Measurements from ENCODE around the gene NOLC1. TPM values are rescaled to one million over a fixed set of nuclear protein-coding genes. Genes with fewer than 3 reads are reported as not detected.

NOLC1 gene
- total RNA-seq, 4 donors from 2014 or later, result 19.2 to 30.7 (median 22.0) TPM

DNA sequence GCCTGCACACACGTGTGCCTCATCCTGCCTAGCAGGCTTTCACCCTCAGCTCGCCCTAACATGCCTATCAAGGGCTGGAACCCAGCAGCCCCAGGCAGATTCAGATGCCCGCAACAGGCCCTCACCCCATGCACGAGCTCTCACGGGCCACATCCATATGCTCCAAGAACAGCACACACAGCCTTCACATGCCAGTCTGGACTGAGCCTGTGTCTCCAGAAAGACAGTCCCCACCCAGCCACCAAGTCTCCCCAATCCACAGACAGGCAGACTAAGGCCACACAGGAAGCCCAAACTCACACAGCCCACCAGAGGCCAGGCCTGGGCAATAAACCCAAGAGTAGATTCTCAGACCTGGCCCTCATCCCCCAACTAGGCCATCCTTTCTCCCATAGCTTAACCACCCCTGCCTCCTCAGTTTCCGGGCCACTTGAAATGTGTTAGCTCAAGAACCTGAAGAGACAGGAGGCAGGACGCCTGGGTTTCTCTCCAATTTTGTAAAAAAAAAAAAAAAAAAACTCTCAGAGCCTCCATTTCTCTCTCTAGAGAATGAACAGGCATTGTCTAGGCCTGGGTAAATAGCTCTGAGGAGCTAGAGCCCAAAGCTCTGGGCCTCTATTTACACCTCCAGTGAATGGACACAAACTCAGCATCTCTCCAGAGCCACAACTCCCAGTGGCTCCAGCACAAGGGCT, 38.8 kb upstream of the NOLC1 start:
- no peak for TF ChIP-seq CTCF (IDR thresholded peaks at IDR 0.05; ENCODE audit: low read depth)

DNA sequence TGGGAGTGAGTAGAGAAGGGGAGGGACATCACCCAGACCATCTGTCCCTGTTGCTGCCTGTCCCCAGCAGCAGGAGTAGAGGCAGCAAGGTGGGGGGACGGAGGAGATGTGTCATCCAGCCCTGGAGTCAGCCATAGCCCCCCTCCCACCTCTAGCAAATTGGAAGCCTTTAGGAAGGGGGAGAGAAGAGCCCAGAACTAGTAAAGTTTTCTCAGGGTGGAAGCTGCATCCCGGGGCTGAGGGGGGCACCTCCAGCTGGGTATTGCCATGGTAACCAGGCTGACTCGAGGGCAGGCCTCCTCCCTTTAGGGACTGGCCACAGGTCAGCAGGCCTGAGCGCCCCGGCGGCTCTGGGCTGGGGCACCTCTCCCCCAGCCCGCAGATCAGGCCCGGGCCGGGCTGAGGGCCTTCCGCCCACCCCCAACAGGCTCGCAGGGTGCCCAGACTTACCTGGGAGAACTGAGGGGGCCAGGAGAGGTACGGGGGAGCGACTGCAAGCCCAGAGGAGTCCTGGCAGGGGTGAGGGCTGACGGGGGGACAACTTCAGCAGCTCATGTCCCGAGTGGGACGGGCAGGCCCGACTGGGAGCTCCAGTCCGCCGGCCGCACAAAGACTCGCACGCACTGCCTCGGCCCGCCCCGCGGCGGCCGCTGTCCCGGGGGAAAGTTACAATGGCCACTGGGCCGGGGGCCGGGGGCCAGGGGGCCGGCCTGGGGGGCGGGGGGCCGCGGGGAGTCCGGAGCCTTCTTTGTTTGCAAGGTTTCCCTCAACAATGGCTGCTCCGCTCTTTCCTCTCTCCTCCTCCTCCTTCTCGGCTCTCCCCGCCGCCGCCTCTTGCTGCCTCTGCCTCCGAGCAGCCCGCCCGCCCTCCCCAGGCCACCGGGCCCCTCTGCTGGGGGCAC, 38.0 kb upstream of the NOLC1 start:
- no peak for TF ChIP-seq CTCF (IDR thresholded peaks at IDR 0.05; ENCODE audit: low read depth)

DNA sequence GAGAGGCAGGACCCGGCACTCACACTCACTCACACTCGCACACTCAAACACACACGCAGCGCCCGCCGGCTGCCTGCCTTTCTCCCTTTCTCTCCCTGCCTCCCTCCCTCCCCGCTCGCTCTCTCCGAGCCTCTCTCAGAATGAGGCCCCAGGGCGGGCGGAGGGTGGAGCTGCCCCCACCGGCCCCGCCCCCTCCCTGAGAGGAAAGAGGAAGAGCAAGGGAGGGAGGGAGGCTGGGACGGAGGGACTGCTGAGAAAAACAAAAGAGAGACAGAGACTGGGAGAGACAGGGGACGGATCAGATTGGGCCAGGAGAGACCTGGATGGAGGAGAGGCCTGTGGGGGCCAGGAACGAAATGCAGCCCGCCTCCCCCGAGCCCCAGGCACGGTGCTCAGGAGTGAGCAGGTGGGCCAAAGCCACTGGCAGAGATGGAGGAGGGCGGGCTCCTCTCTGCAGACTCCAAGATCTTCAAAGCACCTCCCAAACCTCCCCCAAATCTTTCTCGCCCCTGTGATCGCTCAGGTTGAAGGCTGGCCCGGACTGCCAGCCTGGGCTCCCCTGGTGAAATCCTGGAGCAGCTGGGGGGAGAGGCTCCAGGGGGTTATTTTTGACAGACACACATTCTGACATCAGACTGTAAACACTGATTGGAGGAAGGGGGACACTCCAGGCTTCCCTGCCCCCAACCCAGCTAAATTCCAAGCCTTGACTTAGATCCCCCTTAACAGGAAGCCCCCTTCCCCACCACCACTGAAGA, 37.1 kb upstream of the NOLC1 start:
- no peak for TF ChIP-seq CTCF (IDR thresholded peaks at IDR 0.05; ENCODE audit: low read depth)

DNA sequence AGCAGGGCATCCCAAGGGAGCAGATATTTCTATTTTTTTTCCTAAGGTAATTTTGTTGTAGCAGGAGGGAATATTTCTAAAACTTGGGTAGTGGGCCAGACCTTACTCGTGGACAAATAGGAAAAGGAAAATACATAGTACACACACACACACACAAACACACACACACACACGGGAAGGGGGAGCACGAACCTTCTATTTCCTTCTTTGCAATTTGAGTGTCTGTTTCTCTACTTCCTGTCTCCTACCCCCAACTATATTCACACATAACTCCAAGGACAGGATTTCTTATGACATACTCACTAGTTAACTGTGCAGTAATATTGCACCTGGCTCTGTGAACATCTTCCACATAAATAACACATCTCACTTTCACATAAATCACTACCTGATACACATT, 36.4 kb upstream of the NOLC1 start:
- no peak for TF ChIP-seq CTCF (IDR thresholded peaks at IDR 0.05; ENCODE audit: low read depth)

DNA sequence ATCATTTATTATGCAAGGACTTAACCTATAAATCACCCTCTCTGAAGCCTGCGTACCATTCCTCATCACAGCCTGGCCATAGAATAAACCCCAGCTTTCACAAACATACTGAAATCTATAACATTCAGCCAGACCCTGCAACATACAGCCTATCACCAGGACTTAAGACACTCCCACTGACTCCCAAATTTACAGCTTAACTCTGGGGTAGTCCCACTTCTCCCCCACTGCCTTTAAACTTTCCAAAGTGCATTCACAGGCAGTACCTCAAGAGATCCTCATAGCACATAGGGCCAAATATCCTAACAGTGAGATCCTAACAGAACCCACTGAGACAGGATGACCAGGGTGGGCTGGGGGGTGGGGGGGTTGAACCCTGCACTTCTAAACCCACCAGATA, 35.5 kb upstream of the NOLC1 start:
- no peak for TF ChIP-seq CTCF (IDR thresholded peaks at IDR 0.05; ENCODE audit: low read depth)

GRCh38 chr10:102117391-102118159, 34.6 kb upstream of the NOLC1 start:
- TF ChIP-seq CTCF (IDR thresholded peaks at IDR 0.05; ENCODE audit: low read depth), result no peak

Data from subcutaneous adipose tissue (tissue), 4 donors.